GM18511 (cell line): ENCODE data around the gene POLR1D.

Source experiments
- ATAC-seq: cut with Tn5 transposase; IDR thresholded peaks from one replicate; pipeline ENCODE4 v1.9.1; 2021; ENCODE audit warnings: mild to moderate bottlenecking, moderate library complexity; ENCODE audit not compliant: unreplicated experiment

POLR1D gene

DNA sequence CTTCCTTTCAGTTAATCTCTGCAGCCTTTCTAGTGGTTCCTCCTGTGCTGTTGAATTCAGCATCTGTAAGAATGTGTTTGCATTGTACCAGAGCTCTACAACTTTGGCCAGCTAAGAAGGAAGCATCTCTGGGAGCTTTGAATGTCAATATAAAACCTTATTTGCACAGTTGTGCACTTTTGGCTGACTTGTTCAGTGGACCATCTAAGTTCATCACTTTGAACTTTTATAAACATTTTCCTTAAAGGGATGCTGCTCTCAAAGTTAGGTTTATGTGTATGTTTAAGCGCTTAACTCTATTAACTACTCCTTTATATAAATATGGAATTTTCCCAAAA is 15.6 kb downstream of the POLR1D start:
- no peak for ATAC-seq

DNA sequence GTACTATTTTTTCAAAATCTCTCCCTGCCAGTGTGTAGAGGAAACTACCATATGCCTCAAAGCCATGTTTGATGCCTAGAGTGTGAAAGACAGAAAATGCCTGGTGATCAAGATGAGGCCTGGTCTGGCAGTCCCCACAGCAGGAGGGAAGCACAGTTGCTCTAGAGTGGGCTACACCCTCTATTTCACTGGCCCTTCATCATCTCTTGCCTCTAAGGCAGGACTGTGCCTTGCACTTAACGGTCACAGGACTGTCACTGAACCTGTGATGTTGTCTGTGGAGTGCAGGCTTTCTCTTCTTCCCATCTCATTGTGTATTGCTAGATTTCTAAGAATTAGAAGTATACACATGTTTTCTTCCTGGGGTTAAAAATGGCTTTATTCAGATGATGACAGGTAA is 16.3 kb downstream of the POLR1D start:
- no peak for ATAC-seq

- ATAC-seq = no peak
Observed at GRCh38 chr13:27638521-27638920, 16.8 kb downstream of the POLR1D start.

DNA sequence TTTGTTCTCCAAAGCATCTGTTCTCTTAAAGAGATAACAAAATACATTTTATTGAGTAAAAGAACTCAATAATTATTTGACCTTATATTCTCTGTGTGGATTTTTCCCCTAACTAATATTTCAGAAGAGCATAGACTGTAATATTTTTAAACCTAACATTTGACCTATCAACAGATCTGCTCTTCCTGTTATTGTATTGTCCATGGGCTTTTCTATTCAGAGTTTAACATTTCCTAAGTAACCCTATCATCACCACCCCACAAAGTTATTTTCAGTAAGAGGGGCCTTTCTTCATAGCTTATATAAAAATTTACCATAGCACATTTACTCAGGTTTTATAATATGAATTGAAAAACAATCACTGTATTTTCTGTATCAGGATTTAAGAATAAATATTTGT is 17.5 kb downstream of the POLR1D start:
- ATAC-seq = no peak

- ATAC-seq = no peak
Observed at GRCh38 chr13:27641711-27642502, 20.2 kb downstream of the POLR1D start.

- no peak for ATAC-seq
Observed at GRCh38 chr13:27643334-27644132, 21.8 kb downstream of the POLR1D start.

- no peak for ATAC-seq
Observed at GRCh38 chr13:27644302-27644701, 22.6 kb downstream of the POLR1D start.

DNA sequence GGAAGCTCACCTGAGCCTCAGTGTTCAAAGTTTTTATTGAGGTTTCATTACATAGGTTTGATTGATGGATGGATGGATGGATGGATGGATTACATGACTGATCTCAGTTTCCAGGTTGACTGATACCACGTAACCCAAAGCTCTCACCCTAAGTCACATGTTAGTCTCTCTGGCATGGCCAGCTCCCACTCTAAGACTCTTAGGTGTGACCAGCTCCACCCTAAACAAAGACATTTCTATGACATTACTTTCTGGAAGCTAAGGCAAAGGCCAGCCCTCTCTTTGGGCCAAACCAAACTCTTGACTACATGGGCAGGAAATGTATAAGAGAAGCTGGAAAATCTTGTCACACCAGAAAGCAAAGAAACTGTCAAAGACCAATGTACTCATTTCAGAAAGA is 28.6 kb downstream of the POLR1D start:
- no peak for ATAC-seq

- no peak for ATAC-seq
Observed at GRCh38 chr13:27654059-27654458, 32.4 kb downstream of the POLR1D start.

- no peak for ATAC-seq
Observed at GRCh38 chr13:27654816-27655215, 33.1 kb downstream of the POLR1D start.

GRCh38 chr13:27657724-27658123 is 36.0 kb downstream of the POLR1D start:
- ATAC-seq = no peak

- ATAC-seq = no peak
Observed at GRCh38 chr13:27658546-27658945, 36.9 kb downstream of the POLR1D start.

DNA sequence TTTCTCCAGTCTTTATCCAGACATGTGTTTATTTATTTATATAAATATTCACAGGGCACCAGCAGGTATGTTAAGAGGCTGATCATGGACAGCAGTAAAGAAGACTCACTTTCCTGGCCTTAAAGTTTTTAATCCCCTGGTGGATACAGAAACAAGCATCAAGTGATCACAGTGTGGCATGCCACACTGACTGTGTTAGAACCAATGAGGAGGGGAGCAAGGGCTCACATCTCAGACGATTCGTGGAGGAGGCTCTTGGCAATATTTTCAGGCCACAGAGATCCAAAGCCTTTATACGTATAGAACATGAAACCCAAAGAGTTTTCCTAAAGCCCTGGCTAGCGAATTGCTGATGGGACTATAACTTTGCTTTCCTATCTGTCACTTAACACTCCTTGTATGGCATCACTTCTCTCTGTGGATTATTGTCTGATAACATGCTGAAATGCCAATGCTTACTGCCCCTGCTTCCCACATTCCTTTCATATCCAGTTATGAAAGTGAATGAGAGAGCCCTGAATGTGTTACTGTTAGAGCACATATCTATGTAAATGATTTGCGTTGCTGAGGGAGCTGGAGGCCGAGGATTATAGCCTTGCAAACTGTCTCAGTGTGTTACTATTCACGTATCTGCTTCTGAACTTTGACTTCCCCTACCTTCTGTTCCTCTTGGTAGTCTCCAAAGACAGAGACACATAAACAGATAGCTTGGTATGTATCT is 37.6 kb downstream of the POLR1D start:
- no peak for ATAC-seq

GRCh38 chr13:27660511-27660910 is 38.8 kb downstream of the POLR1D start:
- no peak for ATAC-seq

GRCh38 chr13:27661017-27661416 is 39.3 kb downstream of the POLR1D start:
- no peak for ATAC-seq

- no peak for ATAC-seq
Observed at GRCh38 chr13:27662738-27663470, 41.2 kb downstream of the POLR1D start.

DNA sequence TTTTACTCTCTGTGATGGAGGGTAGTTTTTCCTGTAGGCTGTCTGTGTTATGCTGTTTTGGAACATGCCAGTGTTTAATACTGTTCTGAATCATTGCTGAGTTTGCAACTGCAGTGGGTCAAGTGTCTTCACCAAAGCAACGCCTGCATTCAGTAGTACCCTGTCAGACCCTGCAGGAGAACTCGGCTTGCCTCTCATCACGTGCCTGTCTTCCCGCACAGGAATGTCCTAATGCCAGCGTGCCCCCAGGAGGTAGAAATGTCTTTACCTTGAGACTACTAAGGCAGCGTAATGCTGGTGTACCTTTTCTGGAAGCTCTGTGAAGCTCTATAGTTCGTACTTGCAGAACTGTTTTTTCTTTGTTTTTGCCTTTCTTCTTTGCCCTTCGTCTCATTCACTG is 42.3 kb downstream of the POLR1D start:
- ATAC-seq = no peak

GRCh38 chr13:27665333-27665732 is 43.6 kb downstream of the POLR1D start:
- no peak for ATAC-seq

- no peak for ATAC-seq
Observed at GRCh38 chr13:27665761-27666160, 44.1 kb downstream of the POLR1D start.

GRCh38 chr13:27666951-27667350 is 45.3 kb downstream of the POLR1D start:
- no peak for ATAC-seq

DNA sequence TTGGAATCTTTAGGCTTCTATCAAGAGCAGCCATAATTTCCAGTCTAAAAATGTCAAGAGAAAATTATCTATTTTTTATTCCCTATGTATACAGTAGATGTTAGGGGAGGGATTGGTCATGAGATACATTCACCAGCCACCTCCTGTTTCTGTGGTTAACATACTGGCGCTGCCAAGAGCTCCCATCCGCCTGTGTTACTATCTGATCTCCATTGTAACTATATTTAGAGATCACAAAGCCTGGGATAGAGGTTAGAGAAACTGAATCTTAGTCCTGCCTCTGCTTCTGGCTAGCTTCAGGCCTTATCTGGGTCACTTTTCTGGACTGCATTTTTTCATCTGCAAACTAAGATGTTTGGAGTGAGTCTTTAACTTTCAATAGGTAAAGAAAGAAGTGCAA is 46.3 kb downstream of the POLR1D start:
- no peak for ATAC-seq
